Immature natural killer cell (primary cell): ENCODE measurements around the gene ADIPOR2. TPM values are rescaled to one million over a fixed set of nuclear protein-coding genes. Genes with fewer than 3 reads are reported as not detected.
A peak's percentile ranks its signal among the peaks of the same experiment; 100 is the strongest.

Source experiments
- DNase-seq, 3 donors: peaks; one replicate each; pipeline ENCODE4 v3.0.0; 2022; ENCODE audit warnings: mixed read lengths in 1 of 3
- H3K27ac Mint-ChIP-seq, 6 donors: one replicate each; pipeline ENCODE4 v1.8.0; 2020; ENCODE audit warnings: mixed read lengths in 6 of 6, mild to moderate bottlenecking in 5 of 6, inconsistent platforms in 4 of 6, moderate library complexity in 3 of 6
- H3K27me3 Mint-ChIP-seq, 3 donors: one replicate each; pipeline ENCODE4 v1.8.0; 2020 to 2021; ENCODE audit warnings: low read depth in 3 of 3, mild to moderate bottlenecking in 3 of 3, mixed read lengths in 3 of 3, moderate library complexity in 3 of 3, inconsistent platforms in 1 of 3
- H3K36me3 Mint-ChIP-seq, 3 donors: one replicate each; pipeline ENCODE4 v1.8.0; 2020; ENCODE audit warnings: mixed read lengths in 3 of 3, inconsistent platforms in 2 of 3, mild to moderate bottlenecking in 2 of 3
- H3K4me1 Mint-ChIP-seq, 2 donors: one replicate each; pipeline ENCODE4 v1.8.0; 2020; ENCODE audit warnings: inconsistent platforms in 2 of 2, mild to moderate bottlenecking in 2 of 2, mixed read lengths in 2 of 2, moderate library complexity in 1 of 2
- H3K4me3 Mint-ChIP-seq, 5 donors: one replicate each; pipeline ENCODE4 v1.8.0; 2020; ENCODE audit warnings: mild to moderate bottlenecking in 5 of 5, mixed read lengths in 5 of 5, inconsistent platforms in 3 of 5, moderate library complexity in 3 of 5
- H3K9me3 Mint-ChIP-seq, 6 donors: one replicate each; pipeline ENCODE4 v1.8.0; 2020; ENCODE audit warnings: mild to moderate bottlenecking in 6 of 6, mixed read lengths in 6 of 6, inconsistent platforms in 4 of 6, moderate library complexity in 3 of 6
- polyA plus RNA-seq, 3 donors: library from polyadenylated mRNA; unstranded; fragments of 300-500 nt; fragmentation: Illumina TruSeq; gene quantifications; one replicate each; pipeline ENCODE4 v1.2.3, GENCODE V29; 2021

Gene ADIPOR2
- polyA plus RNA-seq, 3 donors from 2014 or later = 4.6 to 11.3 (median 4.7) TPM

DNA sequence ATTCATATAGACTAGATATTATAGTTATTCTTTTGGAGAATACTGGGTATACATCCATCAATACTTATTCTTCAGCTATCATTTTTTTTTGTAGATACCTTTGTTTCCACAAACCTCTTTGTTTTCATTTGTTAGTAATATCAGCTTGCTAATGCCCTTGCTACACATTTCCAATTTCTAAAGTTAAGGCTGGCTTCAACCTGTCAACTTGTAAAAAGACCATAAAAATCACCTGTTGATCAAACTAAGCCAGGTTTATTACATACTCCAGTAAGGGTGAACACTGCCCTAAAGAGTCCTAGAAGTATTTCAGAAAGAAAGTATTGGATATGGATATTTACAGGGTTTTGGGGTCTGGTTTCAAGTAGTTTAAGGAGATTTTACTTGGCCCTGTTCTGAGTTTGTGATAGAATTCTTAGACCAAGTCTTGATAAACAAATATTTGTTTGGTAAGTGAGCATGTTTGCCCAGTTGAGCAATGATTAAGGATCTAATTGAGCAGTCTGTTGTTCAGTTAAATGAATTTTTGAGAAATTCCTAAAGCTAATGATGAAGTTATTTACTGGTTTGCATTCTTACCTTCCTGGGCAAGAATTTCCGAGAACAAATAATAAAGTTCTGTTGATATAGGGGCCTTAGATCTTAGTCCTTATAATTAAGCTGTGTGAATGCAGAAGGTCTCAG is 76.7 kb downstream of the ADIPOR2 start:
- no peaks in the 10 kb centered on the region for H3K36me3 Mint-ChIP-seq
- no peak overlapping the region for H3K4me3 Mint-ChIP-seq
- peak overlapping the region in 1 of 6 donors; percentile 49 for H3K27ac Mint-ChIP-seq
- H3K27me3 Mint-ChIP-seq = no peaks in the 10 kb centered on the region
- no peak for DNase-seq
- H3K9me3 Mint-ChIP-seq = no peaks in the 10 kb centered on the region
- peaks cover 18 to 34% of the 10 kb centered on the region in 2 donors for H3K4me1 Mint-ChIP-seq

DNA sequence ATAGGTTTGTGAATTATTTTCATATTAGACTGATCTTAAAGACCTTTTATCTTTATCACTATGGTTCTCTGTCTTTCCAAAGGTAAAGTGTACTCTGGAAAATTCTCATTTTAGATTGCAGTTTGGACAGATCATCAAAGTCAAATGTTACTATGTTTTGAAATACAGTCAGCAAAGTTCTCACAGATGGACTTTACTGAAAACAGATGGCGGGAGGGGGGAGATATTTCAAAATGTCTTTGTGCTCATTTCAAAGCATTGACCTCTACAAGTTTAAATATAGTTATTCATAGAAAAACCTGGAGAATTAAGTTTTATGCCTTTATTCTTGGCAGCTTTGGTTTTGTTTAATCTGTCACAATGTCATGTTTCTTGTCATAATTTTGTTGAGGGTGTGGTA is 77.7 kb downstream of the ADIPOR2 start:
- peaks cover 22 to 26% of the 10 kb centered on the region in 2 donors for H3K4me1 Mint-ChIP-seq
- H3K9me3 Mint-ChIP-seq = no peaks in the 10 kb centered on the region
- no peak overlapping the region for H3K4me3 Mint-ChIP-seq
- no peak for DNase-seq
- no peaks in the 10 kb centered on the region for H3K27me3 Mint-ChIP-seq
- peaks cover 0 to 5% (median 2%) of the 10 kb centered on the region in 3 donors for H3K36me3 Mint-ChIP-seq
- peak overlapping the region in 1 of 6 donors; percentile 65 for H3K27ac Mint-ChIP-seq

DNA sequence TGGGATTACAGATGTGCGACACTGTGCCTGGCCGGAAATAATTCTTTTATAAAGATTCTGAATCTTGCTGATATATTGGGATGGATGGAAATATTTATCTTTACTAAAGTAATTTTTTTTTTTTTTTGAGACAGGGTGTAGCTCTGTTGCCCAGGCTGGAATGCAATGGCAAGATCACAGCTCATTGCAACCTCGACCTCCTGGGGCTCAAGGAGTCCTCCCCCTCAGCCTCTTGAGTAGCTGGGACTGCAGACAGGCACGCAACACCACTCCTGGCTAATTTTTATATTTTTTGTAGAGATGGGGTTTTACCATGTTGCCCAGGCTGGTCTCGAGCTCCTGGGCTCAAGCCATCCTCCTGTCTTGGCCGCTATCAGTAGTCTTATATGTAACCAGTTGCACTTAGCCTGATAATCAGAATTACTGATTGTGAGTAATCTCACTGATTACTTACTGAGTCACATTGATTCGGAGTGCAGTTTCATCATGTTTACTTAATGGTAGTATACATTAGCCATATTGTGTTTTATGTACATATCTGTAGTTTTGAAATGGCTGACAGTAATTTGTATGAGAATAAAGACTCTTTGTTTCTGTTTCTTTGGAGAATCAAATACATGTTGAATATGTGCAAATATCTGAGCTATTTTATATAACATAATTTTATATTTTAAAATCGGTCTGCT is 79.1 kb downstream of the ADIPOR2 start:
- Mint-ChIP-seq H3K4me1 (peaks cover 25 to 35% of the 10 kb centered on the region in 2 donors), H3K9me3 (no peaks in the 10 kb centered on the region), H3K27me3 (no peaks in the 10 kb centered on the region), H3K4me3 (no peak overlapping the region), H3K36me3 (peaks cover 0 to 5% (median 4%) of the 10 kb centered on the region in 3 donors), H3K27ac (no peak overlapping the region)
- DNase-seq = no peak

DNA sequence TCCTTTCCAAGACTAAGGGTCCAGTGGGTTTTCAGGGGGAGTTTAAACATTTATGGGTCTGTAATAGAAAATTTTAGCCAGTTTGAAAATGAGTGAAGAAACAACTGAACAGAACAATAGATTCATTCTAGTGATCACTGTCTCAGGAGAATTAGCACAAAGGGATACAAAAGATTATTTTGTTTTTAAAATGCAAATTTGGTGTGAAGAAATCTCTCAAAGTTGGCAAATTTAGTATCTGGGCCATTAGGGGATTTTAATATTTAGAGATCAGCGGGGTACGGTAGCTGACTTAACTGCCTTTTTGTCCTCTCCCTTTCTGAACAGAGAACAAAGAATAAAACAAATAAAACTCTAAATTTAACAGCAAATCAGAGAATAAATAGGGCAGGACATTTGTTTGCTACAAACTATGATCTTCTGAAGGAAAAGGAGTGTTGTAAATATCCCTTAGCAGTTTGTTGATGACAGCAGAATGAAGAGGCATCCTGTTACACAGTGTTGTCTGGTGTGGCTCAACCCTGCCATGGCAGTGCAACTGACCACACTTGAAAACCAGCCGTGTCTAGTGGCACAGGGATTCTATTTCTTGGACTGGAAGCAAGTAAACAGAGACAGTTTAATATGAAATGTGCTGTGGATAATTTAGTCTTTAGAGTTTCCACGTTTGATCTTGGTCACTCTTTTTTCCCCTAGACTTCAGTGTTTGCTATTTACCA is 83.2 kb downstream of the ADIPOR2 start:
- peak overlapping the region in 2 of 6 donors; percentile 64 to 77 for H3K27ac Mint-ChIP-seq
- H3K36me3 Mint-ChIP-seq = peaks cover 0 to 24% (median 7%) of the 10 kb centered on the region in 3 donors
- H3K27me3 Mint-ChIP-seq = no peaks in the 10 kb centered on the region
- no peaks in the 10 kb centered on the region for H3K9me3 Mint-ChIP-seq
- DNase-seq = no peak
- no peak overlapping the region for H3K4me3 Mint-ChIP-seq
- H3K4me1 Mint-ChIP-seq = peaks cover 26 to 34% of the 10 kb centered on the region in 2 donors

DNA sequence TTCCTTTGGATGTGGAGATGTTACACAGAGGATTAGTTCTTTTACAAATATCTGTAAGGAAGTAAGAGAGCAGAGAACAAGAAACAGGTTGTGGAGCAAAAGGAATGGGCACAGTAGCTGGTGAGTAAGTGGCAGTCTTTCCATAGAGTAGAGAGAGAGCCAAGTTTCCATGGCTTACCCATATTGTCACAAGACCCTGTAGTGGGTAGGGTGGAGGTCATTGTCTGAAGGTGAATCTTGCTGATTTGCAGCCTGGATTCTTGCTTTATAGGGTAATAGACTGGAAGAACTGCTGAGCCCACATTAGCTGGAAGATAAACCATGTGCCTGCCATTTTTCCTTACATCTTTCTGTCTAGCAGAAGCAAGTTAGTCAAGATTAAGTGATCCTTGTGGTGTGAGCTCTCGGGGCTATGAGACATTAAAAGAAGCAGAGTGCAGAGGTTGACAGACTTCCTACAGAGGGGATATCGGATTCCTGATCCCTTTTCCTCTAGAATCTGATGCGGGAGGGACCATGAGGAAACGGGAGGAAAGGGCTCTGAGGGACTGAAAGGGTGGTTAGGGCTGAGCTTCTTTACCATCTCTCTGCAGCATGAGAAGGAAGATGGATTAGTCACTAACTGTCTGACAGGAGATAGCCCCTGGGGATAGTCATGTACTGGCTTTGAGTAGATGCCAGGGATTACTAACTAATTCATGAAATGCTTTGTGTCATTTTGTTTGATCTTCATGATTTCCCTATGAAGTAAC is 85.5 kb downstream of the ADIPOR2 start:
- peak overlapping the region in 5 of 6 donors; percentile 7 to 60 (median 58) for H3K27ac Mint-ChIP-seq

DNA sequence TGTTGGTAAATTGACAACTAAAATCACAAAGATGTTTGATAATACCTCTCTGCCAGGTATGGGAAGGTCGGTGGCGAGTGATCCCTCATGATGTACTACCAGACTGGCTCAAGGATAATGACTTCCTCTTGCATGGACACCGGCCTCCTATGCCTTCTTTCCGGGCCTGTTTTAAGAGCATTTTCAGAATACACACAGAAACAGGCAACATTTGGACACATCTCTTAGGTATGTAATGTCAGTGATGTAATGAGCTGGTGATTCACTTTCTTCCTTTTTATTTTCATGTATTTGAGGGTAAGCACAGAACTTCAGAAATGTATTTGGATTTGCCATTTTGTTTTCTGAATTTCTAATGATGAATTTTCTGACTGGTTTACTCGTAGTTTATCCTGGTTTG is 86.9 kb downstream of the ADIPOR2 start:
- H3K36me3 Mint-ChIP-seq = peaks cover 0 to 32% (median 12%) of the 10 kb centered on the region in 3 donors
- no peaks in the 10 kb centered on the region for H3K9me3 Mint-ChIP-seq
- H3K27ac Mint-ChIP-seq = no peak overlapping the region
- H3K4me1 Mint-ChIP-seq = peaks cover 27 to 31% of the 10 kb centered on the region in 2 donors
- no peak for DNase-seq
- no peak overlapping the region for H3K4me3 Mint-ChIP-seq
- no peaks in the 10 kb centered on the region for H3K27me3 Mint-ChIP-seq

More for the DNA sequence above, 85.5 kb downstream of the ADIPOR2 start:
- Mint-ChIP-seq H3K27me3 (no peaks in the 10 kb centered on the region), H3K4me1 (peaks cover 29 to 31% of the 10 kb centered on the region in 2 donors), H3K36me3 (peaks cover 0 to 32% (median 13%) of the 10 kb centered on the region in 3 donors), H3K9me3 (no peaks in the 10 kb centered on the region), H3K4me3 (no peak overlapping the region)
- DNase-seq = no peak

DNA sequence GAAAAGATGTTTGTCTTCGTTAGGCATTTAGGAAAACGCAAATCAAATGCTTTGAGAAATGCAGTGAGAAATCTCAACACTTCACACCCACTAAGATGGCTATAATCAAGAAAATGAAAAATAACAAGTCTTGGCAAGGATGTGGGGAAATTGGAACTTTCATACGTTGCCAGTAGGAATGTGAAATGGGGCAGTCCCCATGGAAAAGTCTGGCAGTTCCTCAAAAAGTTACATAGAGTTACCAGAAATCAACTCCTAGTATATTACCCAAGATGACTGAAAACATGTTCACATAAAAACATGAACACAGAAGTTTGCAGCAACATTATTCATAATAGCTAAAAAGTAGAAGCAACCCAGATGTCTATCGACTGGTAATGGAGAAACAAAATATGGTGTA is 88.0 kb downstream of the ADIPOR2 start:
- Mint-ChIP-seq H3K36me3 (peaks cover 0 to 32% (median 11%) of the 10 kb centered on the region in 3 donors), H3K27me3 (peaks cover 0 to 2% (median 0%) of the 10 kb centered on the region in 3 donors), H3K9me3 (no peaks in the 10 kb centered on the region), H3K4me3 (no peak overlapping the region), H3K27ac (no peak overlapping the region), H3K4me1 (peaks cover 21 to 26% of the 10 kb centered on the region in 2 donors)
- DNase-seq = no peak

DNA sequence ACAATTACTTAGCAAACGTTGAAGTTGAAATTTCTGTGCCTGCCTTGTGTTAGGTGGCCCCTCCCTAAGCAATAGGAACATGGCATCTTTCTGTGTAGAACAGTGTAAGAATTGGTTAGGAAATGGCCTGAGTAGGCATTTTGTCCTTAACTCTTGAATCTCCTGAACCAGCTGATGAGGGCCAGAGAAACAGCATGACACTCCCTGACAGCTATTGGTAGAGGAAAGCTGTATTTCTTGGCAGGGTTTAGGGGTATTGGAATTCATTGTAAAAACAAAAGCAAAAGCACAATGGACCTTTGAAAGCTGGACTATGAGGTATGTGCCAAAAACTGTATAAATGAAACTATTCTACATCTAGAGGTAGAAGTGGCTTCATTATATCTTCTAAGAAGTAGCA is 88.9 kb downstream of the ADIPOR2 start:
- H3K36me3 Mint-ChIP-seq = peaks cover 0 to 36% (median 14%) of the 10 kb centered on the region in 3 donors

DNA sequence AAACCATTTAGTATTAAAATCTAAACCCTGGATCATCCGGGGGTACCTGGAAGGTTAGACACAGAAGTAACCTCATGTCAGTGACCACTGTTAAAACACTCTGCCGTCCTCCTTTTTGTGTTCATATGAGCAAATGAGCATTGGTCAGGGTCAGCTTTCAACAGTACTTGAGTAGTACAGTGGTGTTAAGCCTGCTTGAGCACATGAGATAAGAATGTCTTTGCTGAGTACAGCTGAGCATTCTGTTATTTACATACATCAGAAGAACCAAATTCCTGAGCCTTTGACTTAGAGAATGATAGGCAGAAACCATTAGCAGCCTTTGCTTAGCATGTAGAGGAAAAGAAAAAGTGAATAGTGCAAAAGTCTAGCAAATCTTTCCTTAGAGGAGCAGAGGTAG is 90.9 kb downstream of the ADIPOR2 start:
- Mint-ChIP-seq H3K27me3 (peaks cover 0 to 2% (median 0%) of the 10 kb centered on the region in 3 donors), H3K9me3 (no peaks in the 10 kb centered on the region), H3K4me1 (peaks cover 9 to 13% of the 10 kb centered on the region in 2 donors), H3K27ac (peak overlapping the region in 2 of 6 donors; percentile 35 to 36), H3K4me3 (no peak overlapping the region), H3K36me3 (peaks cover 0 to 41% (median 21%) of the 10 kb centered on the region in 3 donors)
- no peak for DNase-seq

More for the DNA sequence above, 88.9 kb downstream of the ADIPOR2 start:
- Mint-ChIP-seq H3K4me1 (peaks cover 19 to 20% of the 10 kb centered on the region in 2 donors), H3K9me3 (no peaks in the 10 kb centered on the region), H3K4me3 (no peak overlapping the region), H3K27ac (no peak overlapping the region), H3K27me3 (peaks cover 0 to 2% (median 0%) of the 10 kb centered on the region in 3 donors)
- no peak for DNase-seq

DNA sequence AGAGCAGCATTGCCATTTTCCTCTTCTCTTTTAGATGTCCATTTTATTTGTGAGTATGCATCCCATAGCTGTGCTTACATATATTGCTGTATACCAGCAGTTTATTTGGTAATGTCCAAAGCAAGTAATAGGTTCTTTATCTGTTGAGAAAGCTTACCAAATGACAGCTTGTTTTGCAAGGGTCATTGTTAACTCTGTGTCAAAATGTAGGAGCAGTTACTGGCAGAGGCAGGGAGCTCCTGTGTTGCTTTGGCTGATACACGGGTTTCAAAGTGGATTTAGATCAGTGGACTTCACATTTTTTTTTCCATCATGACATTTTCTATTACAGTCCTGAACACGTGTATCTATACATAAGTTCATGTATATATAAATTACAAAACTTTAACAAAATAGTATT is 91.3 kb downstream of the ADIPOR2 start:
- H3K4me1 Mint-ChIP-seq = peaks cover 9 to 15% of the 10 kb centered on the region in 2 donors
- peak overlapping the region in 2 of 6 donors; percentile 15 to 35 for H3K27ac Mint-ChIP-seq
- peaks cover 0 to 41% (median 21%) of the 10 kb centered on the region in 3 donors for H3K36me3 Mint-ChIP-seq
- H3K4me3 Mint-ChIP-seq = no peak overlapping the region
- H3K9me3 Mint-ChIP-seq = no peaks in the 10 kb centered on the region
- H3K27me3 Mint-ChIP-seq = peaks cover 0 to 2% (median 0%) of the 10 kb centered on the region in 3 donors
- no peak for DNase-seq

DNA sequence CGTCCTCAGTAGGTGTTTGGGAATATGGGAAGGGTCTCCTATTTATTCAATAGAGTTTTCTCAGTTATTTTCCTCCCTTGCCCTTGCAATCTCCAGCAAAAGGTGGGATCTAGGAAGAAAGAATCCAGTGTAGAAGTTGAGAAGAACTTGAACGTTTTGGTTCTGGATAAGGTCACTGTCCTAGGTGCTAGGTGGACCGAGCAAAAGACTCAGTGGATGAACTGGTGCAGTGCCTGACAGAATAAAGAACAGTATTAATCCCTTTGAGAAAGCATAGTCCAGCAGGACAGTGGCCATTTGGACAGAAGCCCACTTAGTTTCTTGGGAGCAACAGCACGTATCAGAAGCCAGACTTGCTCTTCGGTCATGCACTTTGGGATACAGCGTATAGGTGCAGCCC is 96.8 kb downstream of the ADIPOR2 start:
- H3K4me1 Mint-ChIP-seq = peaks cover 25 to 39% of the 10 kb centered on the region in 2 donors
- peaks cover 0 to 2% (median 0%) of the 10 kb centered on the region in 3 donors for H3K27me3 Mint-ChIP-seq
- no peak for DNase-seq
- H3K36me3 Mint-ChIP-seq = peaks cover 0 to 18% (median 16%) of the 10 kb centered on the region in 3 donors
- no peak overlapping the region for H3K4me3 Mint-ChIP-seq
- H3K9me3 Mint-ChIP-seq = no peaks in the 10 kb centered on the region
- H3K27ac Mint-ChIP-seq = no peak overlapping the region

DNA sequence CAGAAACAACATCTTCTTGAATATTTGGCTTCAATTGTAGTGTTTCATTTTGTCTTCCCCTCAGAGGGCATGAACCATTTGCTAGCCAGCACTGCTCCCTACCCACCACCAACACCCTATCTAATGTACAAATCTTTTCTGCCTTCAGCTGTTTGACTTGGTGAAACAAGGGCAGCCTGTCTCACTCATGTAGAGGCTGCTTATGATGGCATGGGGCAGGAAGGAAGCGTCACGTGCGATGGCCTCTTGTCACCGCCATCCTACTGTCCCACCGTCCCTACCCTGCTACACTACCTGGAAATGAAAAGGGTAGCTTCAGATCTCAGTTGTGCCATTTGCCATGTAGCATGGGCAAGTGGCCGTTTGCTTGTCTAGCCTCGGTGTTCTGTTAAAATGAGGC is 99.6 kb downstream of the ADIPOR2 start:
- DNase-seq = no peak
- Mint-ChIP-seq H3K4me1 (peaks cover 27 to 39% of the 10 kb centered on the region in 2 donors), H3K9me3 (no peaks in the 10 kb centered on the region), H3K4me3 (no peak overlapping the region), H3K27me3 (no peaks in the 10 kb centered on the region), H3K36me3 (peaks cover 0 to 11% (median 8%) of the 10 kb centered on the region in 3 donors), H3K27ac (peak overlapping the region in 4 of 6 donors; percentile 25 to 82 (median 39))
